ENCODE data around the gene ATMIN. TPM values are rescaled to one million over a fixed set of nuclear protein-coding genes. Genes with fewer than 3 reads are reported as not detected.
A peak's percentile ranks its signal among the peaks of the same experiment; 100 is the strongest.

Gene ATMIN
- total RNA-seq, 1 donor from 2014 or later, result 51.4 TPM

GRCh38 chr16:81077076-81077940 lies 41.7 kb downstream of the ATMIN start, which contains the start of gene C16orf46:
Gene C16orf46, minus strand, starts transcription at chr16:81077238. Its CDS starts 13,283 bp downstream, at chr16:81063955.
- no peaks in the 10 kb centered on the region for H3K27me3 Mint-ChIP-seq (ENCODE audit: low read depth)
- H3K36me3 Mint-ChIP-seq (ENCODE audit: low read depth), result no peaks in the 10 kb centered on the region
- DNase-seq (ENCODE audit: low read depth, low spot score), result peak; percentile 96
- no peak within 1 kb of the TSS for H3K4me3 Mint-ChIP-seq
- peak within 1 kb of the TSS; percentile 97 for H3K27ac Mint-ChIP-seq (ENCODE audit: unreplicated experiment)
- H3K9me3 Mint-ChIP-seq, result no peaks in the 10 kb centered on the region
- H3K4me1 Mint-ChIP-seq, result peaks cover 4% of the 10 kb centered on the region
- TF ChIP-seq, protein P1, sequence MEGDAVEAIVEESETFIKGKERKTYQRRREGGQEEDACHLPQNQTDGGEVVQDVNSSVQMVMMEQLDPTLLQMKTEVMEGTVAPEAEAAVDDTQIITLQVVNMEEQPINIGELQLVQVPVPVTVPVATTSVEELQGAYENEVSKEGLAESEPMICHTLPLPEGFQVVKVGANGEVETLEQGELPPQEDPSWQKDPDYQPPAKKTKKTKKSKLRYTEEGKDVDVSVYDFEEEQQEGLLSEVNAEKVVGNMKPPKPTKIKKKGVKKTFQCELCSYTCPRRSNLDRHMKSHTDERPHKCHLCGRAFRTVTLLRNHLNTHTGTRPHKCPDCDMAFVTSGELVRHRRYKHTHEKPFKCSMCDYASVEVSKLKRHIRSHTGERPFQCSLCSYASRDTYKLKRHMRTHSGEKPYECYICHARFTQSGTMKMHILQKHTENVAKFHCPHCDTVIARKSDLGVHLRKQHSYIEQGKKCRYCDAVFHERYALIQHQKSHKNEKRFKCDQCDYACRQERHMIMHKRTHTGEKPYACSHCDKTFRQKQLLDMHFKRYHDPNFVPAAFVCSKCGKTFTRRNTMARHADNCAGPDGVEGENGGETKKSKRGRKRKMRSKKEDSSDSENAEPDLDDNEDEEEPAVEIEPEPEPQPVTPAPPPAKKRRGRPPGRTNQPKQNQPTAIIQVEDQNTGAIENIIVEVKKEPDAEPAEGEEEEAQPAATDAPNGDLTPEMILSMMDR (conservative IDR thresholded peaks at IDR 0.05), result no peak

GRCh38 chr16:81080233-81080632 lies 44.6 kb downstream of the ATMIN start:
- Mint-ChIP-seq H3K9me3 (no peaks in the 10 kb centered on the region), H3K36me3 (ENCODE audit: low read depth) (no peaks in the 10 kb centered on the region), H3K27ac (ENCODE audit: unreplicated experiment) (no peak overlapping the region), H3K4me3 (peak overlapping the region; percentile 23), H3K27me3 (ENCODE audit: low read depth) (no peaks in the 10 kb centered on the region), H3K4me1 (peaks cover 4% of the 10 kb centered on the region)
- TF ChIP-seq, protein P1 (conservative IDR thresholded peaks at IDR 0.05), result no peak
- DNase-seq (ENCODE audit: low read depth, low spot score), result no peak

DNA sequence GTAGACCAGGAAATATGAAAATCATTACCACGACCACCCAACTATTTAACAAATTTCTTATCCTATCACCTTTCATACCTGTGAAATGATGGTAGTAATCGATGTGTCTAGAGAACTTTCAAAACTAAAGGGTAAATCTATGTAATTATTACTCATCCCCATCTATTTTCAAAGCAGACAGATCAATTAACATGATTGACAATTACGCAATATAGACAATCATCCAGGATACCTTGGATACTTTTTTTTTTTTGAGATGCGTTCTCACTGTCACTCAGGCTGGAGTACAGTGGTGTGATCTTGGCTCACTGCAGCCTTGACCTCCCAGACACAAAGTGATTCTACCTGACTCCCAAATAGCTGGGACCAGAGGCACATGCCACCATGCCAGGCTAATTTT lies 45.4 kb downstream of the ATMIN start:
- Mint-ChIP-seq H3K27ac (ENCODE audit: unreplicated experiment) (no peak overlapping the region), H3K36me3 (ENCODE audit: low read depth) (no peaks in the 10 kb centered on the region), H3K4me3 (no peak overlapping the region), H3K4me1 (peaks cover 4% of the 10 kb centered on the region), H3K9me3 (no peaks in the 10 kb centered on the region), H3K27me3 (ENCODE audit: low read depth) (no peaks in the 10 kb centered on the region)
- TF ChIP-seq, protein P1 (conservative IDR thresholded peaks at IDR 0.05), result no peak
- DNase-seq (ENCODE audit: low read depth, low spot score), result no peak

DNA sequence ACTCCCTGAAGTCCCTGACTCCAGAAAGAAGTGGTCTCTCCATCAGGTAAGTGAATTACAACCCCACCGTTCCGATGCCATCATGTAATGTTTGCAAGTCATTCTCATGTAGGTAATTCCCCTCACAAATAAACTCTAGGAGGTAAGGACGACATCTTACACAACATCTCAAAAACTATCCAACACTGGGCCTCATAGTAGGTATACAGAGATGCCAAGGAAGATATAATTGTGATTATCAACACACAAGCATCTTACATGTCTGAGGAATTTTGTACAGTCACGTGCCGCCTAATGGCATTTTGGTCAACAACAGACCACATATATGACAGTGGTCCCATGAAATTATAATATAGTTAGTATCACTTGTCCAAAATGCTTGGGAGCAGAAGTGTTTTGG lies 53.2 kb downstream of the ATMIN start:
- H3K9me3 Mint-ChIP-seq, result no peaks in the 10 kb centered on the region
- H3K4me3 Mint-ChIP-seq, result no peak overlapping the region
- H3K4me1 Mint-ChIP-seq, result peaks cover 8% of the 10 kb centered on the region
- H3K27me3 Mint-ChIP-seq (ENCODE audit: low read depth), result no peaks in the 10 kb centered on the region
- no peak for DNase-seq (ENCODE audit: low read depth, low spot score)
- TF ChIP-seq, protein P1 (conservative IDR thresholded peaks at IDR 0.05), result no peak
- no peak overlapping the region for H3K27ac Mint-ChIP-seq (ENCODE audit: unreplicated experiment)
- H3K36me3 Mint-ChIP-seq (ENCODE audit: low read depth), result peaks cover 6% of the 10 kb centered on the region

DNA sequence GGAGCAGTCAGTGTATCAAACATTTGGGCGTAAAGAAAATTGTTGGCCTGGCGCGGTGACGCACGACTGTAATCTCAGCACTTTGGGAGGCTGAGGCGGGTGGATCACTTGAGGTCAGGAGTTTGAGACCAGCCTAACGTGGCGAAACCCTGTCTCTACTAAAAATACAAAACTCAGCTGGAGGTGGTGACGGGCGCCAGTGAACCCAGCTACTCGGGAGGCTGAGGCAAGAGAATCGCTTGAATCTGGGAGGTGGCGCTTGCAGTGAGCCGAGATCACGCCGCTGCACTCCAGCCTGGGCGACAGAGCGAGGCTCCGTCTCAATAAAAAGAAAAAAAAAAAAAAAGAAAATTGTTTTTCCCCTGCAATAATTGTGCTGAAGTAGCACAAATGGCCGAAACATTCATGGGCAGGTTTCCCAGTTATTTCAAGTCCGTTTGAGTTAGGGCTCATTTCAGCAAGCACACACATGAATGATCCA lies 59.2 kb downstream of the ATMIN start:
- Mint-ChIP-seq H3K4me1 (peaks cover 24% of the 10 kb centered on the region), H3K27me3 (ENCODE audit: low read depth) (no peaks in the 10 kb centered on the region), H3K4me3 (peak overlapping the region; percentile 87), H3K27ac (ENCODE audit: unreplicated experiment) (no peak overlapping the region), H3K36me3 (ENCODE audit: low read depth) (peaks cover 2% of the 10 kb centered on the region), H3K9me3 (peaks cover 3% of the 10 kb centered on the region)
- DNase-seq (ENCODE audit: low read depth, low spot score), result no peak
- TF ChIP-seq, protein P1 (conservative IDR thresholded peaks at IDR 0.05), result no peak

Measured in neural crest cell (in vitro differentiated cells).